Activated T-cell treated with anti-CD3 and anti-CD28 coated beads, Interleukin-2, amount 50 U/mL, for 4 hours (primary cell): ENCODE measurements around the gene QSOX1. TPM values are rescaled to one million over a fixed set of nuclear protein-coding genes. Genes with fewer than 3 reads are reported as not detected.

Source experiments
- ATAC-seq, 2 donors: fragments of 200-7000 bp; cut with Tn5 transposase; one replicate each; pipeline ENCODE4 v1.10.0; 2021
- DNase-seq: peaks from one replicate; pipeline ENCODE4 v3.0.0-alpha.2; 2020
- H3K27me3 Mint-ChIP-seq: one replicate; pipeline ENCODE4 v1.8.0; 2021; ENCODE audit warnings: low read depth, mixed read lengths
- H3K36me3 Mint-ChIP-seq: one replicate; pipeline ENCODE4 v1.8.0; 2022; ENCODE audit warnings: mixed read lengths; ENCODE audit not compliant: insufficient read depth
- H3K4me1 Mint-ChIP-seq: one replicate; pipeline ENCODE4 v1.8.0; 2021; ENCODE audit warnings: low read depth, mixed read lengths
- H3K4me3 Mint-ChIP-seq: one replicate; pipeline ENCODE4 v1.8.0; 2021; ENCODE audit warnings: mild to moderate bottlenecking, moderate library complexity, mixed read lengths
- H3K9me3 Mint-ChIP-seq: one replicate; pipeline ENCODE4 v1.8.0; 2021; ENCODE audit warnings: mixed read lengths
- total RNA-seq, 3 donors: library from RNA; stranded (reverse); gene quantifications; one replicate each; pipeline ENCODE4 v1.2.1, GENCODE V29; 2021

The QSOX1 gene
- total RNA-seq, 3 donors from 2014 or later: 34.3 to 38.5 (median 38.1) TPM

DNA sequence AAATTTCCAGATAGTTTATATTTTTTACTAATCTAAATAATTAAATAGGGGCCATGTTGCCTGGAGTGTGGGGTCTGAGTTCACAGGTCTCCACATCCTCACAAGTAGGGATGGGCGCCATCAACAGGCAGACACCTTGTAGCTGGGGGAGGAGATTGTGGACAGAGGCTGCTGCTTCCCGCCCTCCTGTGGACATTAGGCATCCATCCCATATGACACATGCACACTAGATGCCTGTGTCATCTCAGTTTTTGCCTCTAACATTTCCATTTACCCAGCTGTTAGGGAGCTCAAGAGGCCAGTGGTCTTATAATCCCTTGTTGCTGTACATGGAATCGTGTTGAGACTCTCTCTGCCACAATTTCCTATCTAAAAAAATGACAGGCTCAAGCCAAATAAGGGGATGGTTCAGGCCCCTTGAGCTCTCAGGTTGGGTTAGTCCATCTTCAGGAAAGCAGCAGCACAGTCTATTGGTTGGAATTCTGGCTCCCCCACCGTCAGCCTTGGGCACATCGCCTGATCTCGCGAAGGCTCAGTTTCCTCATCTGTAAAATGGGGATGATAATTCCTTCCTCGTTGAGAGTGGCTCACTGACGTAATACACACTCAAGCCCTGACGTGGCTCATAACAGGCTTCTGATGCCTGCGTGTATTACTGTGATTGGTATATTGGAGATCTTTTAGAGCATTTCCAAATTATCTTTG is 89.0 kb downstream of the QSOX1 start:
- Mint-ChIP-seq H3K9me3 (no peaks in the 10 kb centered on the region), H3K4me3 (no peak overlapping the region), H3K4me1 (no peaks in the 10 kb centered on the region), H3K36me3 (no peaks in the 10 kb centered on the region), H3K27me3 (peaks cover 40% of the 10 kb centered on the region)
- DNase-seq: no peak
- ATAC-seq: no peak

DNA sequence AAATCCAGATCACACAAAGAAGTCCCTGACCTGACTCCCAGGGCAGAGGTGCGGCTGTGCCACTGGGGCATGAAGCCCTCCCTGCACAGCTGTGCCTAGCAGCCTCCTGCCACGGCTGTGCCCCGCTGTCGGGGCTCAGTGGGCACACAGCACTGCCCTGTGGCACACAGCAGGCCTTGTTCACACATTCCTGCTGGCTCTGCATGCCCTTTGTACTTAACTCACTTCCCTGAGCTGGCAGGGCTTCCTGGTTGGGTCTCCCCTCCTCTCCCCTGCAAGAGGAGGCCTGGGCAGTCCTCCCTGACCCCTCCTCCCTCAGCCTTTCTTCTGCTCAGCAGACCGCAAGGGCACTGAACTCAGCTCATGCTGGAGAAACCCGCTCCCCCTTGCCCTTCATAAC is 90.2 kb downstream of the QSOX1 start:
- Mint-ChIP-seq H3K36me3 (no peaks in the 10 kb centered on the region), H3K27me3 (peaks cover 39% of the 10 kb centered on the region), H3K9me3 (no peaks in the 10 kb centered on the region), H3K4me1 (no peaks in the 10 kb centered on the region), H3K4me3 (no peak overlapping the region)
- no peak for ATAC-seq
- no peak for DNase-seq

DNA sequence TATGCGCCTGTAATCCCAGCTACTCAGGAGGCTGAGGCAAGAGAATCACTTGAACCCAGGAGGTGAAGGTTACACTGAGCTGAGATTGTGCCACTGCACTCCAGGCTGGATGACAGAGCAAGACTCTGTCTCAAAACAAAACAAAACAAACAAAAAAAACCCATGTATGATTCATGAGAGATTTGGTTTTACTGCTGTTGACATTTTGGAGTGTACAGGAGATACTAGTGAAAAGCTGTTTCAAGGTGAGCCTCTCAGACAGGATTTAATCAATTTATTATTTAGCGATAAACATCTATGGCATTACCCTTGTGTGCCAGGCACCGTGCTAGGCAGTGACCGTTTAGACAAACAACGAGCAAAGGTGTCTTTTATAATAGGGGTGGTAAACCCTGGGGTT is 91.9 kb downstream of the QSOX1 start:
- H3K4me3 Mint-ChIP-seq: no peak overlapping the region
- ATAC-seq (peak in 1 of 2 donors; percentile 32), DNase-seq (no peak)
- no peaks in the 10 kb centered on the region for H3K36me3 Mint-ChIP-seq
- no peaks in the 10 kb centered on the region for H3K9me3 Mint-ChIP-seq
- H3K27me3 Mint-ChIP-seq: peaks cover 33% of the 10 kb centered on the region
- H3K4me1 Mint-ChIP-seq: peaks cover 2% of the 10 kb centered on the region

DNA sequence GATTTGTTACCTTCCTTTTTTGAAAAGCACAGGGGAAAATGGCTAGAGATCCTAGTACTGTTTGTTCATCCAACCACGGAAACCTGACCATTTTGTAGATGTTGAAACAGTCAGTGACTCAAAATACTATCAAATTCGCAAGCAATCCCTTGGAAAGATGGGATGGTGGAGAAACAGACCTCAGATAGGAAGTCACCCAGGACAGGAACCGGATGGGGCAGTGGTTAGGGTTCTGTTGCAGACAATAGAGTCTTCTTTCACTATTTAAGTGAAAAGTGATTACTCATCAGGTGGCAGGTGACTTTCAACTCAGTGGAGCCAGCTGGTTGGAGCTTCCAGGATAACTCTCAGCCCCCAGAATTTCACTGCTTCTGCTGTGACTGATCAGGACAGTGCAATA is 92.4 kb downstream of the QSOX1 start:
- no peak for DNase-seq
- no peak for ATAC-seq
- no peaks in the 10 kb centered on the region for H3K36me3 Mint-ChIP-seq
- H3K9me3 Mint-ChIP-seq: no peaks in the 10 kb centered on the region
- H3K4me1 Mint-ChIP-seq: peaks cover 2% of the 10 kb centered on the region
- no peak overlapping the region for H3K4me3 Mint-ChIP-seq
- peaks cover 32% of the 10 kb centered on the region for H3K27me3 Mint-ChIP-seq

DNA sequence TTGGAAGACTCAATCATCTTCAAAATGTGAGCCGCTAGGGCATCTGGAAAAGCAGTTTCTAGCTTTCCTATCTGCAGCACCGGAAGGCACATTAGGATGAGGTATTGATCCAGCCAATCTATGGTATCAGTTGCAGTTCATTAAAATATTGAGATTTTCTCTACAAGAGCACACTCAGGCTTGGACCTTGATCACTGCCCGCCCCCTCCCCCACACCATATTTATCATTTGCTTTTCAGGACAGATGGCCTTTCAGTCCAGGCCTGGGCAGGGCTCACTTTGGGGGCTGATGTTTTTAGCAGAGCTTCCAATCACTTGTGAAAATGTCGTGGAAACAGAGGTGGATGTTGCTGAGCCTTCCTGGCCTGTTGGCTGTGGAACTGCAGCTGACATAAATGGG is 92.9 kb downstream of the QSOX1 start:
- no peaks in the 10 kb centered on the region for H3K36me3 Mint-ChIP-seq
- no peak for DNase-seq
- peaks cover 2% of the 10 kb centered on the region for H3K4me1 Mint-ChIP-seq
- no peak for ATAC-seq
- no peak overlapping the region for H3K4me3 Mint-ChIP-seq
- peaks cover 32% of the 10 kb centered on the region for H3K27me3 Mint-ChIP-seq
- no peaks in the 10 kb centered on the region for H3K9me3 Mint-ChIP-seq

DNA sequence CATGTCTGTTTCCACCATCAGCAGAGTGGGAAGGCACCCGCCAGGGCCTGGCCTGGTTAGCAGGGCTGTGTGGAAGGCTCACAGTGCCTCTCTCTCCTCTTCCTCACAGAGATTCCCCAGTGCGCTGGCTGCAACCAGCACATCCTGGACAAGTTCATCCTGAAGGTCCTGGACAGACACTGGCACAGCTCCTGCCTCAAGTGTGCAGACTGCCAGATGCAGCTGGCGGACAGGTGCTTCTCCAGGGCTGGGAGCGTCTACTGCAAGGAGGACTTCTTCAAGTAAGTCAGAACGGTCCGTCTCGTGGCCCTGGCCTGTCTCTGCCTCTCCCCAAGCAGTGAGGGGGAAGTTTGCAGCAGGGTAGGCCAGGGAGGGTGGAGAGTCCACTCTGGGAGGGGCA is 93.5 kb downstream of the QSOX1 start:
- H3K27me3 Mint-ChIP-seq: peaks cover 31% of the 10 kb centered on the region
- ATAC-seq (no peak), DNase-seq (no peak)
- H3K4me1 Mint-ChIP-seq: peaks cover 2% of the 10 kb centered on the region
- no peaks in the 10 kb centered on the region for H3K9me3 Mint-ChIP-seq
- no peaks in the 10 kb centered on the region for H3K36me3 Mint-ChIP-seq
- H3K4me3 Mint-ChIP-seq: no peak overlapping the region

DNA sequence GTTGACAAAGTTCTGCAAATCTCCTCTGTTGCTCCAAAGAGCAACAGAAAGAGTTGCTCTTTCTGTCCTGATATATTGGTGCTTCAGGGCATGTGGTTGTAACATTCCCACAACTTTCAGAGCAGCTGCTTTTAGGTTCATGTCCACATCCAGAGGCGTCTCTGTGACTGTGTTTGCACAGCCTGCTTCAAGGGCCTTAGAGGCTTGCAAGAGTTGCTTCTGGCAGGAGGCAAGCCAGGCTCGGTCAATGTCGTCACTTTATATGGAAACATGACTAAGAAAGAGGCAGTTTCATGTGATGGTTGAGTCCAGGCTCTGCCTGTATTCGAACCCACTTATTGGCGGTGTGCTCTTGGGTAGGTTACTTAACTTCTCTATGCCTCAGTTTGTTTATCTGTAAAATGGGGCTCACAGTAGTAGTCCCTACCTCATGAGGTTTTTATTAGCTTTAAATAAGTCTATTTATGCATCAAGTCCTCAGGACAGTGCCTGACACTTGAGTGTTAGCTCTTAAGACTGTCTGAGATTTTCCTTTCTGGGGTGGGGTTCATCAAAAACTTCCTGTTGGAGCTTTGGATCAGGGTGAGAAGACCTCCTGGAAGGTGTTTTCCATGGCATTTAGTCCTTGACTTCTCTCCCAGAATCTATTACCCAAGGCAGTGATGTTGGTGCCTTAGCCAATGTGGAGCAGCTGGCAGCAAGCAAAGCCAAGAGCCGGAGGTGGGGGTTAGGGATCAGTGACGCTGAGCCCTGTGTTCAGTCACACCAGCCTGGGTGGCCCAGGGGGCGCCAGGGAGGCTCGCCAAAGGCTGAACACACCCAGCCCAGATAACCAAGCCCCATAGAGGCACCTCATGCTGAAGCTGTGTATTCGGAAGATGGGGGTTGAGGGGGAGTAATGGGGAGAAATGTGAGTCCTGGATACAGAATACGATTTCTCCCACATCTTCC is 94.3 kb downstream of the QSOX1 start:
- peaks cover 2% of the 10 kb centered on the region for H3K4me1 Mint-ChIP-seq
- H3K27me3 Mint-ChIP-seq: peaks cover 34% of the 10 kb centered on the region
- H3K4me3 Mint-ChIP-seq: no peak overlapping the region
- DNase-seq: no peak
- no peak for ATAC-seq
- no peaks in the 10 kb centered on the region for H3K36me3 Mint-ChIP-seq
- no peaks in the 10 kb centered on the region for H3K9me3 Mint-ChIP-seq

DNA sequence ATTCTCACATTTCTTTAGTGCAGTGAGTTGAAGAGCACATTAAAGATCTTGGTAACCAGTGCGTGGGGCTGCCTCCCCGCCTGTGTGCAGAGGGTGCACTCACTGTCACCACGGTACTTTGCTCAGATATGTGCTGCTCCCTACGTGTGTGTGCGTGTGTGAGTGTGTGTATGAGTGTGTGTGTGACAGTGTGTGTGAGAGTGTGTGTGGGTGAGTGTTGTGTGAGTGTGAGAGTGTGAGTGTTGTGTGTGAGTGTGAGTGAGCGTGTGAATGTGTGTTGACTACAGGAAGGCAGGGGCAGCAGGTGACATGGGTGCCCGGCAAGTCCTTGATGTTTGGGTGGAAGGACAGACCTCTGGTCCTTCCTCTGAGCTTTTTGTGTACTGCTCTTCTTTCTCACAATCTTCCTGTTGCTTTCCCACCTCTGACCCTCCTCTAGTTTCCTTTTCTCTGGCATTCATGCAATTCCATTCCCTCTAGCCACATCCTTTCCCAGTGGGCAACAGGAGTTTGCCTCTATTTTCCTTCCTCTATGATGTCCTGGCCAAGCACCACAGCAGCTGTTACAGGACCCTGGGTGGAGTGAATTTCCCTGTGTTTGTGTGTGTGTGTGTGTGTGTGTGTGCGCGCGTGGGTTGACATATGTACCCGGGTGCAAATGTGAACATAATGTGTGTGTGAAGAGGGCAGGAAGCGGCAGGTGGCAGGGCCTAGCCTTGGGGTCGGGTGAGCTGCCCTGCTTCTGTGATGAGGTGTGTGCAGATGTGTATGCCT is 95.2 kb downstream of the QSOX1 start:
- Mint-ChIP-seq H3K4me1 (peaks cover 2% of the 10 kb centered on the region), H3K4me3 (no peak overlapping the region), H3K9me3 (no peaks in the 10 kb centered on the region), H3K27me3 (peaks cover 37% of the 10 kb centered on the region), H3K36me3 (no peaks in the 10 kb centered on the region)
- no peak for ATAC-seq
- DNase-seq: no peak

DNA sequence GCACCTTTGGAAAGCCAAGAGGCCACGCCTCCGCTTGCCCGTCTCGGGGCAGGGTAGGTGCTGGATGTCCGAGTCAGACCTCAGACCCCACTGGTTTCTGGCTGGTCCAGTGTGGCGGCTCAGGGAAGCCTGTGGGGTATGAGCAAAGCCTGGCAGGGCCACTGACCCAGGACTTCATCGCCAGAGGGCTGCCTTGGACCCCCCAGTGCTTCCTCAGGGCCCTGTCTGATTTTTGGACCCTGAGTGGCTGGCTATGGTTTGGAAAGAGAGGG is 95.8 kb downstream of the QSOX1 start:
- Mint-ChIP-seq H3K9me3 (no peaks in the 10 kb centered on the region), H3K27me3 (peaks cover 35% of the 10 kb centered on the region), H3K4me1 (peaks cover 2% of the 10 kb centered on the region), H3K36me3 (no peaks in the 10 kb centered on the region), H3K4me3 (no peak overlapping the region)
- DNase-seq (no peak), ATAC-seq (no peak)

DNA sequence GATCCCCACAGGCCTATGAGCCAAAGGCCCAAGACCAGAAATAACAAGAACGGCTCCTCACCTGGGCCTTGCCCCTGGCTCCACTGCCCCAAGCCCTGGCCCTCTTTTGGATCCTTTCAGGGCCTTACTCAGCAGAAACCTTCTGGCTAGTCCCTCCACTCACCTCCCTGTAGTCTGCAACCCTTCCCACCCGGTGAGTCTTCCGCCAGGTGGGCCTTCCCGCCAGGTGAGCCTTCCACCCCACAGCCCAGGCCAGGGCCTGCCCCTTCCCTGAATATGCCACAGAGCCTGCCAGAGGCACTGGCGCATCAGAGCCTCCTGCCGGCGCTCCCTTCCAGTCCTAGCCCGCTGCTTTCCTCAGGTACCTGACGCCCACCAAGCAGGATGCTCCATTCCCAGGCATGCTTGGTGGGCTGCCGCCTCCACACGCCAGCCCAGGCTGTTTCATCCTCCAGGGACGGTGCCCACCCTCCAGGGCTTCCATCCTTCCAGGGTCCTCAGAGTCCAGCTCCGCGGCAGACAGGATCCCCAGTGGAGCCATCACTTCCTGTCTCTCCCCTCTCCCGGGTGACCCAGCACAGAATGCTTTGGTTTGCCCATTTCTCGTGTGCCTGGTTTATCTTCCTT is 96.3 kb downstream of the QSOX1 start:
- peaks cover 40% of the 10 kb centered on the region for H3K27me3 Mint-ChIP-seq
- DNase-seq (no peak), ATAC-seq (no peak)
- H3K9me3 Mint-ChIP-seq: no peaks in the 10 kb centered on the region
- H3K36me3 Mint-ChIP-seq: no peaks in the 10 kb centered on the region
- no peak overlapping the region for H3K4me3 Mint-ChIP-seq
- H3K4me1 Mint-ChIP-seq: peaks cover 2% of the 10 kb centered on the region

DNA sequence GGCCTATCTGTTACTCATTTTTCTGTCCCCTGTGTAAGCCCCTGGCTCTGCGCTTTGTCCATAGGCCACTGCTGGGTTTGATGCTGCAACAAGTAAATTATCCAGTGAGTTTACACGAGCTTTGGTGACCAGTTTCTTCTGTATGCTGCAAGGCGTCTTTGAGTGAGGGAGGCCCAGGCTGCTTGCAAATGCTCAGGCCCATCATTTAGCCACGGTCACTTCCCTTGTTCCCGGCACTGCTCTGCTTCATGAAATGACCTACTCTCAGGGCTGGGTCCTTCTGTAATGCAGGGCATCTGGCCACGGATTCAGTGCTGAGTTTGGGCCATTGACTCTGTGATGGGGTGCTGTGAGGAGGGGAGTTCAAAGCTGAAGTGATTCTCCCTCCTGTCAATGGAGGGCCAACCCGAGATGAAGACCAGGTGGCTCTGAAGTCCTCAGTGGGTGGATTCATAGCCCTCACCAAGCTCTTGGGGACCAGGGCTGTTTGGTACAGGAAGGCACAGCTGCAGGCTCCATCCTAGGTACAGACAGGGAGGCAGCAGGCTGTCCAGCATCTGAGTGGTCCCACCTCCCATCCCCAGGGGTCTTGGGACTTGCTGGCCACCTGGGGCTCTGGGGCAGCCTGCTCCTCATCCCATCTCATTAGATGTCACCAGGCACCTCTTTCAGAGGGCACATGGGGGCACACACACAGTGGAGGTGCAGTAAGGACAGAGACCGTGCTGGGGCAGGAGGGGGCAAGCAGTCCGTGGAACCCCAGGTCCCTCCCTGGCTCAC is 97.0 kb downstream of the QSOX1 start:
- no peak for ATAC-seq
- Mint-ChIP-seq H3K36me3 (no peaks in the 10 kb centered on the region), H3K9me3 (no peaks in the 10 kb centered on the region), H3K27me3 (peaks cover 47% of the 10 kb centered on the region), H3K4me1 (peaks cover 2% of the 10 kb centered on the region), H3K4me3 (no peak overlapping the region)
- DNase-seq: no peak

DNA sequence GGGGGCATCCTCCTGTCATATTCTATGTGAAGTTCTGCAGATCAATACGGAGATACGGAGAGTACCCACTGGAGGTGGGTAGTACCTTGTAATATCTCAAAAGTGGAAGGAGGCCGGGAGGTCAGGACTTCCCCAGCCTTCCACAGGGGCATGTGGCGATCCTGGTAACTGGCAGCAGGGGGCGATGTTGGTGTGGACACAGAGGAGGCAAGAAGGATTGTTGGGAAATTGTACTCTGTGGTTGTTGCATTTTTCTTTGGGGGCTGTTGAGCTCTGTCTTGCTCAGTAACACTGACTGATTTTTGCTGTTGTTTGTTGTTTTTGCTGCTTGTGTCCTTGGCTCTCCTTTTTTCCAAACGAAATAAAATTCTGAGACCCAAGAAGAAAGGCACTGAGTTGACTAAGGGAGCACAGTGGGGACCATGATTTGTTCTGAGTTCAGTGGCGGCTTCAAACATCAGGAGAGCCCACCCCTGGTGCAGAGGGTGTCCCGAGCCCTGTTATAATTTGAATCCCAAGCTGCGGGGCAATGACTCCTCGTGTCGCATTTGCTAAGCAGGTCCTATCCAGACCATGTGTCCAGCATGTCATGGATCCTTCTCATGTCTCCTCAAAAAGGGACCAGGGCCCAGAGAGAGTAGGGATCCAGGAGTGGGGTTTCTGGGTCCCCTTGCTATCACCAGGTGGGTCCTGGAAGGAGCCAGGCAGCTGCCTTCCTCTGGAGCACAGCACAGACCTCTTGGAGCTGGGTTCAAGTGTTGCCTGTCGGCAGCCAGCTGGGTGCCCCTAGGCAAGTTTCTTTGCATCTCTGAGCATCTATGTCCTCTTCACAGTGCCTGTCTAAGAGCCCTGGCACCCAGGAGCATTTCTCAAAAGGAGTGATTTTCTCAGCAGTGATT is 98.2 kb downstream of the QSOX1 start:
- H3K4me3 Mint-ChIP-seq: no peak overlapping the region
- peaks cover 2% of the 10 kb centered on the region for H3K4me1 Mint-ChIP-seq
- peaks cover 56% of the 10 kb centered on the region for H3K27me3 Mint-ChIP-seq
- H3K9me3 Mint-ChIP-seq: no peaks in the 10 kb centered on the region
- DNase-seq (peak; percentile 54), ATAC-seq (peak; percentile 50 to 64)
- no peaks in the 10 kb centered on the region for H3K36me3 Mint-ChIP-seq
